ENCODE results near the gene SPP1.
A peak's percentile ranks its signal among the peaks of the same experiment; 100 is the strongest.

Gene SPP1

DNA sequence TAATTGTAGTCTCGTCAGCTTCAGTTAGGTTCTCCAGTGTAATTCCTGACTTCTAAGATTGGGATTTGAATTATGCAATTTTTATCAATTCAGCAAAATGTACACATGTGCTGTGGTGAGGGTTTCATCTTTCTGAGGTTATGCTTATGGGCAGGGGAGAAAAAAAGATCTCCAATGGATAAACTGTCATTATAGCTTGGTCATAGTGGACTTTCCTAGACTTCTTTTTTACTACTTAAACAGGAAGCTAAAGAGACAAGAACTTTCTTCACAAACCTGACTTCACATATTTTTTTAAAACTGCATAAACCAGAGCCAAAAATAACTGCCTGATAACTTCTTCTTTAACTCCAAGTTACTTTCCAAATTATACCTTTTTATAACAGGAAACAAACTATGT, 21.7 kb upstream of the SPP1 start:
- no peak for DNase-seq (ENCODE audit: low read depth in 3 of 3)

DNA sequence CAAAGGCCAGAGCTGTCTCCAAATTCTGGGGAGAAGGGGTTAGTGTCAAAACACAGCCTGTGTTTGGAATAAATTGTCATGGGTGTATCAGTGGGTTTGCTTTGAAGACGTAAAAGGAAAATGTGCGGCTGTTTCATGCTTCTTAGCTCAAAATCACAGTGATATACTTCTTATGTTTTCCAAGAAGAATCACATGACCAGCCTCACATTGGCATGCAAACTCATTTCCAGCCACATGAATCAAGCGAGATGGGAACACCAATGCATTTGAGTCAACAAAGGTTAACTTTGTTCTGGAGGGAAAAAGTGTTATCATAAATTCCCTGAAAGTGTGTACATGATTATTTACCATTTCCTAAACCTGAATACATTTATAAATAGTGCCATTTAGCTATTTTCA, 19.0 kb upstream of the SPP1 start:
- DNase-seq (ENCODE audit: low read depth in 3 of 3), result no peak

DNA sequence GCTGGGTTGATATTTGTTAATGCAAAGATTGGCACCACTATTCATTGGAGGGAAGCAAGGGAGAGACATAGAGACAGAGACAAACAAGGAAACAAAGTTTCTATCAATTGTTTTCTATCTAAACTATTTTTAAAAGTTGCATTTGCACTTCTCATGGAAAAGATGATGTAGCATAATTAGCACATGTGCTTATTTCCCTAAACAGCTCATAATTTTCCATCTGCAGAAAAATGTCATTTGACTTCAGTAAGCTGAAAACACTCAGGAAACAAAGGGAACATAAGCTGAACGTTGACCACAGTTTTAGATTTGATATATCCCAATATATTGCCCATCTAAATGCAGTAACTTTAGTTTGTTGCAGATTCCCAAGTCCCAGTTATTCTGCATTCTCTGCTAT, 18.5 kb upstream of the SPP1 start:
- no peak for DNase-seq (ENCODE audit: low read depth in 3 of 3)

GRCh38 chr4:87961993-87962392, 13.5 kb upstream of the SPP1 start:
- no peak for DNase-seq (ENCODE audit: low read depth in 3 of 3)

- no peak for DNase-seq (ENCODE audit: low read depth in 3 of 3)
Observed at GRCh38 chr4:87962398-87963146, 12.9 kb upstream of the SPP1 start.

DNA sequence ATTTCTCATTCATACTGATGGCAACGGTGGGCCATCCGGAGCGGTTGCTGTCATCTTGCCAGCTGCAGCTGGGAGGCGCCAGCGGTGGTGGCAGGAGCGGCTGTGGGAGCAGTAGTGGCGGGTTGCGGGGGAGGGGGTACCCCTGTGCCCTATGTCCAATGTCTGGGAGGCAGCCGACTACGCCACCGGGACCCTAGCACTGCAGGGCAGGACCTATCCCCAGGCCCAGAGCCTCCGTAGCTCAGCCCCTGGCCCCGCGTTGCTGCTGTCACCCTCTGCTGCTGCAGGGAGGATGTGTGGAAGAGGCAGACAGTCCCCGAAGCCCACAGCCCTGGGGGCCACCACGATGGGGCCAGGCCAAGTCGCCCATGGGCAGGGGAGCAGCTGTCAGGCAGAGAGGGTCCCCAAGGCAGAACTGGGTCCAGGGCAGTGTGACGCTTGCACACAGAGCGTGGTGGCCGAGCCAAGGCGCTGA, 10.0 kb upstream of the SPP1 start:
- no peak for DNase-seq (ENCODE audit: low read depth in 3 of 3)

DNA sequence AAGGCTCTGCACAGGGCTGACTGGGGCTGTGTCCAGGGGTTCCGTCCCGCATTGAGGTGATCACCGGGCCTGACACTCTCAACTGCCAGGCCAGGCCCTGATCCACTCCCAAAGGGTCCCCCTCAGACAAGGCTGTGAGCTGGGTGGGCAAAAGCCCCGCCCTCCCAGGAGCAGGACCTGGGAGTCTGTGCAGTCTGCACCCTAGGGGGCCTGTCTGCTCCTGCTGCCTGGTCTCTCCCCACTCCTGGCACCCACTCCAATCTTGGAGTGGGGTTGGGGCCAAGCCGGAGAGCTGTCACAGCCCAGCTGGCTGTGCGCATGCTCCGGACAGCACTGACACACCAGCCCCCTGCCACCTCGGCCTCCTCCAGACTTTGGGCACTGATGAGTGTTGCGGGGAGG, 9.4 kb upstream of the SPP1 start:
- no peak for DNase-seq (ENCODE audit: low read depth in 3 of 3)

GRCh38 chr4:87967193-87967592, 8.3 kb upstream of the SPP1 start:
- DNase-seq (ENCODE audit: low read depth in 3 of 3), result no peak

- DNase-seq (ENCODE audit: low read depth in 3 of 3), result no peak
Observed at GRCh38 chr4:87970121-87970520, 5.4 kb upstream of the SPP1 start.

GRCh38 chr4:87971866-87972265, 3.6 kb upstream of the SPP1 start:
- DNase-seq (ENCODE audit: low read depth in 3 of 3), result no peak

DNA sequence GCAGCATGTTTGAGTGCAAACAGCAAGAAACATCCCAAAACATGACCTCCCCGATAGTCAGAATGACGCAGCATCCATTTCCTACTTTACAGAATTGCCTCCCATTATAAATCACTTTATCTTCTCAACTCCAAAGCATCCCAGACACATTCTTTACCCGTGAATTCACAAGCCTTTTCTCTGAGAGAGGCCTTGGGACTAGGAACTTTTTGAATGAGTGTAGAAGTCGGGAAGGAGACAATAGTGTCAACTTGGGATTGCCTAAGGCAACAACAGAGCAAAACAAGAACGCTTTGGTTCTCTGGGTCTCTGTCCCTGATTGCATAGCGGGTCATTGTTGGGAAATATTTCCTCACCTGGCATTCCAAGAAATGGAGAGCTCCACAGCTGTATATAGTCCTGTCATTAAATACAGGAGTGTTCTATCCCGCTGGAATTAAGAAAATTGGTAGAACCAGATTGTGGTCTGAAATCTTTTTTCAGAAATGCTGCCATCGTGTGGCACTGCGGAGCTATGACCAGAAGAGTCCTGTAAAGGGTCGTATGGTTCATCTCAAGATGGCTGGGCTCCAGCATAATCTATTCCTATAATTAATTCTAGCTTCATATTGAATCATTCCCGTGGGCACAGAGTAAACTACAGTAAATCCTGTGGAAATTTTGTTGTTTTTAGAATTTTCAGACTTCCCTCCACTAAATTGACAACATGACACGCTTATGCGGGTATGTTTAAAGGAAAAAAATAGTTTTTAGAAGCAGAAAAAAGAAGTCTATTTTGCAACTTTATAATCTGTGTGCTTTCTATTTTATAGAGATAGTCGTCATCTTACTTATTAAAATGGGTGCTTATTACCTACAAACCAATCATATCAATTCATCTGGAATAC, 2.0 kb upstream of the SPP1 start:
- peak in 1 of 3 experiments; percentile 35 for DNase-seq (ENCODE audit: low read depth in 3 of 3)

GRCh38 chr4:87974856-87975462, 555 bp upstream of the SPP1 start:
- no peak for DNase-seq (ENCODE audit: low read depth in 3 of 3)

DNA sequence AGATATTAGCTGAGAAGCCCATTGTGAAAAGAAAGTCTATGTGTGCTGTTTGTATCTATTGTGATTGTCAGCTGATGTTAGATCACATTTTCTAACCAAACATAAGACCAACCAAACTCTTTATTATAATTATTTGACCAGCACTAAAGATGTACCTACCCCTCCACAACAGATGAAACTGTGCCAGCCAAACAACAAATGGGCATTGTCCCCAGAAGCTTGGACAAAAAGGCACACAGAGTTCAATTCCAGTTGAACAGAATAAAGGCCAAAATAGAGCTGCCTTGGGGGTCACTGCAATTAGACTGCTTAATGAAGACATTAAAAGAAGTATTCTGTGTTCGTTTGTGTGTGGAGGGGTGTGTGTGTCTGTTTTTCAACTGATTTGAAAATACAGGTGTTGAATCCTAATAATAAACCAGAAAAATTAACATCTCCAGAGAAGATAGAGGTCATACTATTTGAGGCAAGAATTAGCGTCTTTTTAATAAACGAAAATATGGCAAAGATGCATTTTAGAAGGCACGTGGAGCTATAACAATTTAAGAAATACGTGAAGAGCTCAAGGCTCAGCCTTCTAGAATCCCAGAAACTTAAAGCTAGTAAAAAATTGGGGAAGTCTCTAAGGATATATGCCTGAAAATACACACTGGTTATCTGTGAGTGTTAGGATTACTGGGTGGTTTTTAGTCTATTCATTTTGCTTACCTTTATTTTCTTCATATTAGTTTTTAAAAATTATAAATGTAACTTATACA, 2.2 kb downstream of the SPP1 start:
- no peak for DNase-seq (ENCODE audit: low read depth in 3 of 3)

- no peak for DNase-seq (ENCODE audit: low read depth in 3 of 3)
Observed at GRCh38 chr4:87978681-87979080, 3.2 kb downstream of the SPP1 start.

- DNase-seq (ENCODE audit: low read depth in 3 of 3), result no peak
Observed at GRCh38 chr4:87979810-87980209, 4.3 kb downstream of the SPP1 start.

DNA sequence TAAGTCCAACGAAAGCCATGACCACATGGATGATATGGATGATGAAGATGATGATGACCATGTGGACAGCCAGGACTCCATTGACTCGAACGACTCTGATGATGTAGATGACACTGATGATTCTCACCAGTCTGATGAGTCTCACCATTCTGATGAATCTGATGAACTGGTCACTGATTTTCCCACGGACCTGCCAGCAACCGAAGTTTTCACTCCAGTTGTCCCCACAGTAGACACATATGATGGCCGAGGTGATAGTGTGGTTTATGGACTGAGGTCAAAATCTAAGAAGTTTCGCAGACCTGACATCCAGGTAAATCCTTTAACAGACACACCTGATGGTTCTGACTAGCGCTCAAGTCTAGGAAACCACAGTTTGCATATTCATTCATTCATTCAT, 6.0 kb downstream of the SPP1 start:
- DNase-seq (ENCODE audit: low read depth in 3 of 3), result no peak

DNA sequence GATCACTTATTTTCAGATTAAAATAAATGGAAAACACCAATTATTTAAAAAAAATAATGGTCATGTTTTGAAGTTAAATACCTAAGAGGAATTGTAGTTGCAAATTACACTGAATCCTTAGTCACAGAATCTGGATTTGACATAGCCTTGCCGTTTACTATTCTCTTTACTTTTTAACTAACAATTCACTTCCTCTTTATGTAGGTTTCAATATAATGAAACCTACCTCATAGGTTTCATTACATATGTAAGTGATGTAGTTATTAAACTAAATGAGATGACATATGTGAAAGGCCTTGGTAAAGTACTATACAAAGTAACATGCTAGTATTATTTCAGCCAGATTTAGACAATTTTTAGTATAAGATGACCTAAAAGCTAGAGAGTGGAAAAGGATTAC, 6.5 kb downstream of the SPP1 start:
- no peak for DNase-seq (ENCODE audit: low read depth in 3 of 3)

DNA sequence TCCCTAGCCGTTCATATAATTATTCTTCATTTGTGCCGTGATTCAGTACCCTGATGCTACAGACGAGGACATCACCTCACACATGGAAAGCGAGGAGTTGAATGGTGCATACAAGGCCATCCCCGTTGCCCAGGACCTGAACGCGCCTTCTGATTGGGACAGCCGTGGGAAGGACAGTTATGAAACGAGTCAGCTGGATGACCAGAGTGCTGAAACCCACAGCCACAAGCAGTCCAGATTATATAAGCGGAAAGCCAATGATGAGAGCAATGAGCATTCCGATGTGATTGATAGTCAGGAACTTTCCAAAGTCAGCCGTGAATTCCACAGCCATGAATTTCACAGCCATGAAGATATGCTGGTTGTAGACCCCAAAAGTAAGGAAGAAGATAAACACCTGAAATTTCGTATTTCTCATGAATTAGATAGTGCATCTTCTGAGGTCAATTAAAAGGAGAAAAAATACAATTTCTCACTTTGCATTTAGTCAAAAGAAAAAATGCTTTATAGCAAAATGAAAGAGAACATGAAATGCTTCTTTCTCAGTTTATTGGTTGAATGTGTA, 7.0 kb downstream of the SPP1 start:
- DNase-seq (ENCODE audit: low read depth in 3 of 3), result no peak

DNA sequence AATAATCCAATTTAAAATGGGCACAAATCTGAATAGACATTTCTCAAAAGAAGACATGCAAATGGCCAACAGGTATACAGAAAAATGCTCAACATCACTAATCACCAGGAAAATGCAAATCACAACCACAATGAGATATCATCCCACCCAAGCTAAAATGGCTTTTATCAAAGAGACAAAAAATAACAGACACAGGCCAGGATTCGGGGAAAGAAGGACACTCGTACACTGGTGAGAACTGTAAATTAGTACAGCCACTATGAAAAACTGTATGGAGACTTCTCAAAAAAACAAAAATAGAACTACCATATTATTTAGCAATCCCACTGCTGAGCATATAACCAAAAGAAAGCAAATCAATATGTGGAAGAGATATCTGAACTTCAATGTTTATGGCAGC, 8.5 kb downstream of the SPP1 start:
- no peak for DNase-seq (ENCODE audit: low read depth in 3 of 3)

DNA sequence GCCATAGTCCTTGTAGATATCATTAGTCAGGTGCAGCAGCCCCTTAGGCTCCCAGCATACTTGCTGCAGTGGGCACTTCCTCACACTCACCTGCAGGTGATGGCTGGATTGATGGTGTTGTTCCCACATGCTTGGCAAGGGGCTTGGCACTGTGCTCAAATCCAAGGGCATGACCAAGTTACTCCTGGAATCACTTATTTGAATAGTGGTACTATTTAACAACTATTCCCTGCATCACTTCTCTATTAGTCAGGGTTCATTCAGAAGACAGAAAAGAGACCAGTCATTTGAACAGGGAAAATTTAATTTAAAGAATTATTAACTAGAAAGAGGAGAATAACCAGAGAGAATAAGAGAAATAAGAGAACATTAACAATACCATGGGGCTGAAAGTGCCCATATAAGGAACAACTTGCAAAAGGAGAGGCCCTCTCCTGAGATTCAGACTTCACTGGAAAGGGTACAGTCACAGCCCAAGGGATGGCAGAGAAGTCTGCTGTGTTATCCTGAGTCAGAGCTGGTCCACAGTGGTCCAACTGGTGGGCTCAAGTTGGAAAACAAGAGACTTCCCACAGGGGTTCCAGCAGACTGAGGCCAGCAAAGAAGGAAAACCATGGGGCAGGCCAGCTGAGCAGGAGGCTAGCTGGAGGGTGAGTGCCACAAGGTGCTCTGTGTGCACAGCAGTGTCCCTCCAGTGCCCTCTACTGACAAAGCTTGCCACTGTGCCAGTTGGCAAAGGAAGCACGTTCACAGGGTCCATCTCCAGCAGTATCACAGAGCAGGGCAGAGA, 9.8 kb downstream of the SPP1 start:
- peak in 1 of 3 experiments; percentile 43 for DNase-seq (ENCODE audit: low read depth in 3 of 3)

DNA sequence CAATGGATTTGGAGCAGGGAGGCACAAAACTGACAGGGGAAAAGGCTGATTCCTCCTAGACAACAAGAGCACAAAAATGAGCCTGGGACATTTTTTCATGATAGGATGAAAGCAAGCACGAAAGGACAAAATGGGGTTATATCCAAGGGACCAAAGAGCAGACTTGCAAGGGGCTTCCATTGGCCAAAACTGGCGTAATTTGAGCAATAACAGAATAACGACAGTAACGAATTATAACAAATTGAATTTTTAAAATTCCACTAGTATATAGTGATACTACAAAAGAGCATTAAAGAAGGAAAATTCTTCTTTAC, 10.3 kb downstream of the SPP1 start:
- no peak for DNase-seq (ENCODE audit: low read depth in 3 of 3)
